Panc1 (cell line): ENCODE data around the gene SHE. TPM values are rescaled to one million over a fixed set of nuclear protein-coding genes. Genes with fewer than 3 reads are reported as not detected.

Experiments used
- ATAC-seq: fragments of 200-7000 bp; cut with Tn5 transposase; 2 replicates; pipeline ENCODE4 v1.9.1; 2020; ENCODE audit warnings: mild to moderate bottlenecking, moderate library complexity
- BruUV-seq: library from RNA; stranded (reverse); fragments of 400-500 nt; replicated peaks from 2 replicates; lab custom pipeline; 2021; lab: Mats Ljungman, UMichigan
- CTCF ChIA-PET: fragments of 300-600 bp; sonication (Branson Sonifier 250); formaldehyde crosslinking; loops from one replicate; lab custom pipeline; 2022; ENCODE audit warnings: antibody characterized with exemption; lab: Charles Lee
- POLR2A ChIA-PET: fragments of 300-600 bp; sonication (Branson Sonifier 250); formaldehyde crosslinking; loops from one replicate; lab custom pipeline; 2022; ENCODE audit warnings: antibody characterized with exemption; lab: Charles Lee
- DNase-seq: peaks from one replicate; pipeline ENCODE4 v3.0.0-alpha.2; 2010; ENCODE audit warnings: low read depth, low spot score
- H3K27ac ChIP-seq: 2 replicates; pipeline ENCODE4 v1.5.1; 2011; ENCODE audit warnings: mild to moderate bottlenecking, low read length, inconsistent platforms
- H3K27me3 ChIP-seq: fragments of 200-500 bp; sonication (Bioruptor generic); 2 replicates; pipeline ENCODE4 v1.6.0; 2014; ENCODE audit warnings: low read length, inconsistent platforms; ENCODE audit not compliant: control insufficient read depth, insufficient read depth
- H3K36me3 ChIP-seq: fragments of 200-500 bp; sonication (Bioruptor generic); 2 replicates; pipeline ENCODE4 v1.5.1; 2014; ENCODE audit warnings: inconsistent platforms, mild to moderate bottlenecking, low read length, moderate library complexity; ENCODE audit not compliant: control insufficient read depth, insufficient read depth
- H3K4me1 ChIP-seq: 2 replicates; pipeline ENCODE4 v1.5.1; 2011; ENCODE audit warnings: inconsistent platforms, mild to moderate bottlenecking, low read length, moderate library complexity; ENCODE audit not compliant: control insufficient read depth, insufficient read depth
- H3K4me3 ChIP-seq, 2 experiments: 2 replicates each; pipeline ENCODE4 v1.5.1; 2011 to 2012; ENCODE audit warnings: low read depth in 2 of 2, low read length in 2 of 2, mild to moderate bottlenecking in 2 of 2, inconsistent platforms in 1 of 2, moderate library complexity in 1 of 2
- H3K9me3 ChIP-seq: fragments of 200-500 bp; sonication (Bioruptor generic); 2 replicates; pipeline ENCODE4 v1.5.1; 2014; ENCODE audit warnings: low read depth, mild to moderate bottlenecking, inconsistent platforms, low read length, moderate library complexity; ENCODE audit not compliant: control insufficient read depth, insufficient read depth
- POLR2AphosphoS5 ChIP-seq: IDR thresholded peaks from 2 replicates; pipeline ENCODE4 v1.6.1; 2012; ENCODE audit warnings: mild to moderate bottlenecking, low read depth, low read length, moderate library complexity
- REST ChIP-seq, 2 experiments: IDR thresholded peaks; 2 replicates each; pipeline ENCODE4 v1.6.1; 2011 to 2012; ENCODE audit warnings: low read depth in 2 of 2, control low read depth in 1 of 2, low read length in 1 of 2, mild to moderate bottlenecking in 1 of 2, moderate library complexity in 1 of 2; ENCODE audit not compliant: insufficient read depth in 1 of 2
- SIN3A ChIP-seq: IDR thresholded peaks from 2 replicates; pipeline ENCODE4 v1.6.1; 2012; ENCODE audit warnings: low read depth, mild to moderate bottlenecking, low read length, moderate library complexity, borderline replicate concordance; ENCODE audit not compliant: insufficient read depth
- TCF7L2 ChIP-seq: IDR thresholded peaks from 2 replicates; pipeline ENCODE4 v1.6.1; 2011; ENCODE audit warnings: mild to moderate bottlenecking, low read depth, low read length, inconsistent platforms
- in situ Hi-C: cut with HindIII; loops from 2 replicates; pipeline ENCODE4 v1.10.0; 2016; ENCODE audit warnings: low sequenced_read_pairs, low pct_unique_long_range_greater_than_20kb
- intact Hi-C: fragments of 100-400 bp; cut with micrococcal nuclease; formaldehyde crosslinking; loops from one replicate; pipeline ENCODE4 v1.10.0; 2022; ENCODE audit not compliant: unreplicated experiment
- total RNA-seq: library from RNA; stranded (reverse); gene quantifications from one replicate; pipeline ENCODE4 v1.2.1, GENCODE V29; 2021; ENCODE audit not compliant: unreplicated experiment
- TF ChIP-seq, protein P1 (sequence below): fragments of 450-650 bp; IDR thresholded peaks from 2 replicates; pipeline ENCODE4 v1.5.1; 2017; ENCODE audit warnings: mild to moderate bottlenecking

The SHE gene
- total RNA-seq, 1 experiment from 2014 or later: 0.03 TPM

DNA sequence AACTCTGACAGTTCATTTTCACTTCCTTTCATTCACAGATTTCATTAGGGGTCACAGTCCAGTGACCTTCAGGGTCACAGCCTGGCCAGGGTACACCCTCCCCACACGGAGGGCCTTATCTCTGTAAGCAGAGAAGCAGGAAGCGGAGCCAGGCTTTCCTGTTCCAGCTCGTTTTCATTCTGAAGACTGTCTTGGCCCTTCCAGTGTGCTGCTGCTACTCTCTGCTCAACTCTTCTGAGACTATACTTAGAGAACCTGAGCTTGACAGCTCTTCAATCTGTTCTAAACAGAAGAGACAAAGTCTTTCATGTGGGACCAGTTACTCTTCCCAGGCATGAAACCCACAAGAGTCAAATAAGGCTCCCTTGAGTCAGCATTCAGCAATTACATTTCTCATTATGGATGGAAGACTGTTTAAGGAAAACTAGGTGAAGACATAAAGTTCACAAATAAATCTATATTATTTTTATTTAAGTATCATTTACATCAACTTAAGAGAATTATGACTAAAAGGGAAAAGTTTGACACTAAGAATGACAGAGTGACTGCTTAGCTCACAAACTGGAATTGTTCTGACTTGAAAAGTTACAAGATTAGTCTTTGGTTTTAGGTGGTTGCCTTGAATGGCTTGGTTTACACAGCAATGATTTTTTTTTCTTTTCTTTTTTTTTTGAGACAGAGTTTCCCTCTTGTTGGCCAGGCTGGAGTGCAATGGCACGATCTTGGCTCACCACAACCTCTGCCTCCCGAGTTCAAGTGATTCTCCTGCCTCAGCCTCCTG, 5.0 kb downstream of the SHE start:
- no peak overlapping the region for H3K27ac ChIP-seq
- TF ChIP-seq REST (IDR thresholded peaks at IDR 0.05; ENCODE audit: insufficient read depth in 1 of 2, low read depth in 2 of 2, low read length in 1 of 2) (no peak), TCF7L2 (no peak), SIN3A (no peak), POLR2AphosphoS5 (no peak)
- TF ChIP-seq, protein P1, sequence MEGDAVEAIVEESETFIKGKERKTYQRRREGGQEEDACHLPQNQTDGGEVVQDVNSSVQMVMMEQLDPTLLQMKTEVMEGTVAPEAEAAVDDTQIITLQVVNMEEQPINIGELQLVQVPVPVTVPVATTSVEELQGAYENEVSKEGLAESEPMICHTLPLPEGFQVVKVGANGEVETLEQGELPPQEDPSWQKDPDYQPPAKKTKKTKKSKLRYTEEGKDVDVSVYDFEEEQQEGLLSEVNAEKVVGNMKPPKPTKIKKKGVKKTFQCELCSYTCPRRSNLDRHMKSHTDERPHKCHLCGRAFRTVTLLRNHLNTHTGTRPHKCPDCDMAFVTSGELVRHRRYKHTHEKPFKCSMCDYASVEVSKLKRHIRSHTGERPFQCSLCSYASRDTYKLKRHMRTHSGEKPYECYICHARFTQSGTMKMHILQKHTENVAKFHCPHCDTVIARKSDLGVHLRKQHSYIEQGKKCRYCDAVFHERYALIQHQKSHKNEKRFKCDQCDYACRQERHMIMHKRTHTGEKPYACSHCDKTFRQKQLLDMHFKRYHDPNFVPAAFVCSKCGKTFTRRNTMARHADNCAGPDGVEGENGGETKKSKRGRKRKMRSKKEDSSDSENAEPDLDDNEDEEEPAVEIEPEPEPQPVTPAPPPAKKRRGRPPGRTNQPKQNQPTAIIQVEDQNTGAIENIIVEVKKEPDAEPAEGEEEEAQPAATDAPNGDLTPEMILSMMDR: no peak
- no peaks in the 10 kb centered on the region for H3K36me3 ChIP-seq
- H3K27me3 ChIP-seq: peaks cover 31% of the 10 kb centered on the region
- no TSS peak for BruUV-seq
- no peak overlapping the region for H3K4me3 ChIP-seq
- intact Hi-C loops (no loop called here), in situ Hi-C loops (no loop called here)
- no peaks in the 10 kb centered on the region for H3K9me3 ChIP-seq
- POLR2A ChIA-PET: no interaction called here
- CTCF ChIA-PET: no interaction called here
- H3K4me1 ChIP-seq: no peaks in the 10 kb centered on the region
- no peak for DNase-seq
- no peak for ATAC-seq

DNA sequence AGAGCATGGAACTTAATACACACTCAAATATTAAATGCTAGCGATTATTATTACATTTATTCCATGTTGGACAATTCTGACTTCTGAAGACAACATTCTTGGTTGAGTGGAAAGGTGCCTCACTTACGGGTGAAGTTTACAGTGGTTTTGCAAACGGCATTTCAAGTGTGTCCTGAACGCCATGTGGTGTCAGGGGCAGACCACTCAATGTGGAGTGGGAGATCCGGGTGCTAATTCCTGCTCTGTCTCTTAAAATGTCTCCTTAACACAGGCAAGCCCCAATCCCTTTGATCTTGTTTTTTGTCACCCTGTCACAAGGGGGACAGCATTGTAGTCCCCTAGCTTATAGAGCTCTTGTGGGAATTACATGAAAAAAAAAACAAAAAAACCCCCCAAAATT, 5.8 kb downstream of the SHE start:
- BruUV-seq: no TSS peak
- in situ Hi-C loops: no loop called here
- DNase-seq (no peak), ATAC-seq (no peak)
- CTCF ChIA-PET: no interaction called here
- Histone ChIP-seq H3K27ac (no peak overlapping the region), H3K27me3 (peaks cover 31% of the 10 kb centered on the region), H3K4me1 (no peaks in the 10 kb centered on the region), H3K4me3 (no peak overlapping the region), H3K9me3 (no peaks in the 10 kb centered on the region), H3K36me3 (no peaks in the 10 kb centered on the region)
- POLR2A ChIA-PET: no interaction called here
- TF ChIP-seq, protein P1: no peak
- TF ChIP-seq TCF7L2 (no peak), REST (IDR thresholded peaks at IDR 0.05; ENCODE audit: insufficient read depth in 1 of 2, low read depth in 2 of 2, low read length in 1 of 2) (no peak)
- intact Hi-C loops: no loop called here
